Dendritic cell treated with granulocyte-macrophage colony-stimulating factor and Interleukin-4, amounts not matched to agents 40 ng/mL and 50 ng/mL, for 4 days (primary cell): ENCODE data around the gene UQCRQ.
A peak's percentile ranks its signal among the peaks of the same experiment; 100 is the strongest.

Experiments used
- H3K27ac Mint-ChIP-seq: one replicate; pipeline ENCODE4 v1.8.0; 2022; ENCODE audit warnings: mild to moderate bottlenecking, mixed read lengths
- H3K27me3 Mint-ChIP-seq: one replicate; pipeline ENCODE4 v1.8.0; 2022; ENCODE audit warnings: mild to moderate bottlenecking, mixed read lengths
- H3K36me3 Mint-ChIP-seq: one replicate; pipeline ENCODE4 v1.8.0; 2022; ENCODE audit warnings: low read depth, mixed read lengths
- H3K4me1 Mint-ChIP-seq: one replicate; pipeline ENCODE4 v1.8.0; 2022; ENCODE audit warnings: low read depth, mixed read lengths
- H3K4me3 Mint-ChIP-seq: one replicate; pipeline ENCODE4 v1.8.0; 2022; ENCODE audit warnings: mild to moderate bottlenecking, moderate library complexity, mixed read lengths
- H3K9me3 Mint-ChIP-seq: one replicate; pipeline ENCODE4 v1.8.0; 2022; ENCODE audit warnings: mixed read lengths
- intact Hi-C: fragments of 100-400 bp; cut with micrococcal nuclease; formaldehyde crosslinking; loops from one replicate; pipeline ENCODE4 v1.15.0; 2022

Gene UQCRQ

GRCh38 chr5:132827943-132828673, 38.3 kb upstream of the UQCRQ start:
- Mint-ChIP-seq H3K4me1 (peaks cover 32% of the 10 kb centered on the region), H3K9me3 (no peaks in the 10 kb centered on the region), H3K36me3 (peaks cover 21% of the 10 kb centered on the region), H3K4me3 (no peak overlapping the region), H3K27me3 (peaks cover 84% of the 10 kb centered on the region), H3K27ac (no peak overlapping the region)
- intact Hi-C loops = no loop called here

DNA sequence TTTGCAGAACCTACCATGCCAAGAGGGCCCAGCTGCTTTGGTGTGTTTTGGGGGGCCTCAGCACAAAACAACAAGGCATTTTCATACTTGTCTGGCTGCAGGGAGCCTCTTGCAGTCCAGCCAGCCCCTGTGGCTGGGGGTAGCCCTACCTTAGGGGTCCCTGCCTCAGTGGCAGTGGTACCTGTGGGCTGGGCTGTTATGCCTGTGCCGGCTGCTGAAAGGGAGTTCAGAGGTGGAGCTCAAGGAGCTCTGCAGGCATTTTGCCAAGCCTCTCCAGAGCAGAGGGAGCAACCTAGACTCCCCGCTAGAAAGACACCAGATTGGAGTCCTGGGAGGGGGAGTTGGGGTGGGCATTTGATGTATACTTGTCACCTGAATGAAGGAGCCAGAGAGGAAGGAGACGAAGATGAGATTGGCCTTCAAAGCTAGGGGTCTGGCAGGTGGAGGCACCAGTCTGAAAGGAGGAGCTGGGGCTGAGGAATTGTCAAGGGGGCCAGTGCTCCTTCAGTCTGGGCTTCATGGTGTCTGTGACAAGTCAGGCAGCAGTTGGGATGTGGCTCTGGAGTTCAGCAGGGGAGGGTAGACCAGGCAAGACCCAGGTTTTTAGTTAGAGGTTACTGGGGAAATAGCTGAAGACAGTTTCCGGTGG, 37.5 kb upstream of the UQCRQ start:
- Mint-ChIP-seq H3K27me3 (peaks cover 77% of the 10 kb centered on the region), H3K36me3 (peaks cover 21% of the 10 kb centered on the region), H3K9me3 (no peaks in the 10 kb centered on the region), H3K4me1 (peaks cover 28% of the 10 kb centered on the region), H3K27ac (peak overlapping the region; percentile 77), H3K4me3 (peak overlapping the region; percentile 96)
- intact Hi-C loops = no loop called here

DNA sequence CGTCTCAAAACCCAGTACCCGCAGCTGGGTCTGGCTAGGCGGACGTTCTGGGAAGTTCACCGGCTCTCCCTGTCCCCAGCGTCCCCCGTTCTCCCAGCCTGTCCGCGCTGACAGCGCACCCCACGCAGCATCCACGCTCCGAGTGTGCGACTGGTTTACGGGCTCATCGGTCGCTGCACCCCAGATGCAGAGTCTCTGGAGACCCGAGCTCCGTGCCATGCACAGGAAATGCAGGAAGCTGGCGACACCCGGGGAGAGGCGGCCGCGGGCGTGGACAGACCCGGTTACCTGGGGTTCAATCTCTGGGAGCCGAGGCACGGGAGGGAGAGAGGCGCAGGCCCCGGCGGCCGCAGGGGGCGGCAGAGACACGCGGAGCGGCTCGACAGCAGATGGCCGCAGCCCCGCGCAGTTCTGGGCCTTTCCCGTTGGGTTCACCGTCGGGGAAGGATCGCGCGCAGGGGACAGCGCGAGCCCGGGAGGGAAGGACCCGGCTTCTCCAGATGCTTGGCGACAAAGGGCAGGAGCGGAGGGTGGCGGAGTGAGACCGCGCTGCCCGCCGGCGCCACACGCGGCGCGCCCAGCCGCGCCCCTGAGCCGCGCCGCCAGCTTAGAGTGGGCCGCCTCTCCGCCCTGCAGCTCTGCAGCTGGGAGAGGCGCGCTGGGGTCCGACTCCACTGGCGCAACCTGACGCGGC, 36.6 kb upstream of the UQCRQ start:
- Mint-ChIP-seq H3K27ac (peak overlapping the region; percentile 77), H3K4me1 (peaks cover 28% of the 10 kb centered on the region), H3K27me3 (peaks cover 68% of the 10 kb centered on the region), H3K36me3 (peaks cover 16% of the 10 kb centered on the region), H3K4me3 (peak overlapping the region; percentile 96), H3K9me3 (no peaks in the 10 kb centered on the region)
- intact Hi-C loops = loop anchor here (1.0 to 2.0 kb wide), 2 partner anchors 33 to 53 kb away; no protein-coding TSS in a partner anchor

DNA sequence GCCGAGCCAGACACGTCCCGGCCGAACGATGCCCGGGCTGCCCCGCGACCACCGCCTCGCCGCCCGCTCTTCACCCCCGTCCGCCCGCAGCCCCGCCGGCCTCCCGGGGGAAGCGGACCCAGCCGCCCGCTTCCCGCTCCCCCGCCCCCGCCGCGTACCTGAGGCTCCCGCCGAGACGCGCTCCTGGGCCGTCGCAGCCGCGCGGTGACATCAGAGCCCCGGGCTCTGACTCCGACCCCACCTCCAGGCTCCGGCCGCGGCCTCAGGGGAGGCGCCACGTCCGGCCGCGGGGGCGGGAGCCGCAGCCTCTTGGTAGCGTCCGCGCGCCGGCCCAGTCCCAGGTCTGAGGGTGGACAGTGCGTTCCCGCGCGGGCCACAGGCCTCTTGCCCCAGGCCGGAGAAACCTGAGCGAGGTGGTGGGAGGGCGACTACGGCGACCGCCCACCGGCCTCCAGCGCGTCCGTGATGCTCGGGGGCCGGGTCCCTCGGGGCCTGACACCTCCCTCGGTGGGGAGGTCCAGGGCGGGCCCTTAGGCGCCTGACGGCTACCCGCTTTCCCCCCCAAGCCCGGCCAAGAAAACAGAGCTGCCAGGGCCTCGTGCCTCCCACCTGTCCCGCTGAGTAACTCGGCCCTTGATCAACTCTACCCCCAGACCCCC, 35.9 kb upstream of the UQCRQ start, which contains the start of gene SHROOM1:
SHROOM1 (minus strand) TSS at position 212 of the 659 bp plus-strand sequence. CDS start 4,507 bp downstream, outside the sequence.
- Mint-ChIP-seq H3K27ac (peak within 1 kb of the TSS; percentile 77), H3K4me3 (peak within 1 kb of the TSS; percentile 96), H3K4me1 (peaks cover 28% of the 10 kb centered on the region), H3K27me3 (peaks cover 63% of the 10 kb centered on the region), H3K9me3 (no peaks in the 10 kb centered on the region), H3K36me3 (peaks cover 12% of the 10 kb centered on the region)
- intact Hi-C loops = loop anchor here (1.0 to 2.0 kb wide), 2 partner anchors 32 to 53 kb away; no protein-coding TSS in a partner anchor

DNA sequence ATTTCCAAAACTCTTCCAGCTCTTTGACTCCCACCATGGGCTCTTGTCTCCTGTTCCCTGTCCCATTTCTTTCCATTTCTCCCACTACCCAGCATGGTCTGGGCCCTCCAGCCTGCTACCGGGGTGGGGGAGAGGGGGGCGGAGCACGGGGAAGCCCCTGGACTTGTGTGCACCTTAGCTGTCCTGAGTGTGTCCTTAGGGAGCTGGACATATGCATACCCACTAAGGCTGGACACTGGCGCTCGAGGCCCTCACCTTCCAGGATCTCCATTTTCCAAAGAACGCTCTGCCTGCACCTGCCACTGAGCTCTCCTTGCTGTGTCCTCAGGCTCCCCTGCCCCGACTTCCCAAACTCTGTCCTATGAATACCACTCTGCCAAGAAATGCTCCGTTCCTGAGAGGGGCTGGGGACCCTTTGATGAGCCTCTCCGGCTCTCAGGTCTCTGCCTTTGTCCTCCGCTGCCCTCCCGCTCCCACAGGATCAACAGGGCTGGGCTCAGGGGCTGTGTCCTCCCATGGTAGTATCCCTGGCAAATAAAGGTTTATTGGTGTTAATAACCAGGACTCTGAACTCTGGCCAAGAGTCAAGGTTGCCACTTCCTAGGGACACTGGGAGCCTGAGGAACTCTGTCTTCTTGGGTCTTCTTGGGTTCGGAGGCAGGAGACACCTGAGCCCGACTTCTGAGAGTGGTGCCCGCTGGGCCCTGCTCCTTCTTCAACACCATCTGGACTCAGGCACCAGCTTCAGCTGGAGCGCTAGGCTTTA, 35.2 kb upstream of the UQCRQ start:
- Mint-ChIP-seq H3K36me3 (peaks cover 12% of the 10 kb centered on the region), H3K9me3 (no peaks in the 10 kb centered on the region), H3K27me3 (peaks cover 57% of the 10 kb centered on the region), H3K4me1 (peaks cover 22% of the 10 kb centered on the region), H3K4me3 (peak overlapping the region; percentile 96), H3K27ac (peak overlapping the region; percentile 55)
- intact Hi-C loops = loop anchor here (2.0 kb wide), 1 partner anchor 32 kb away; no protein-coding TSS in a partner anchor

DNA sequence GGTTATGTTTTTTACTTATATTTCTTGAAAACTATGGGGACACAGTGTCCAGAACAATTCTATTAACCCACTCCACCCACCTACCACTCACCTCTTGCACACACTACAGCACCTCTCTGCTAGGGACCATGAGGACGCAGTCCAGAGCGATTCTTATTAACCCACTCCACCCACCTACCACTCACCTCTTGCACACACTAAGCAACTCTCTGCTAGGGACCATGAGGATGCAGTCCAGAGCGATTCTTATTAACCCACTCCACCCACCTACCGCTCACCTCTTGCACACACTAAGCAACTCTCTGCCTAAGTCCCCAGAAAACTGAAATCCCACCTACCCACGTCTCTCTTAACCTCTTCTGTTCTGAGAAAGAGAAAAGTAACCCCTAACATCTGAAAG, 33.8 kb upstream of the UQCRQ start:
- intact Hi-C loops = no loop called here
- H3K4me3 Mint-ChIP-seq = no peak overlapping the region
- H3K27me3 Mint-ChIP-seq = peaks cover 44% of the 10 kb centered on the region

GRCh38 chr5:132834057-132834456, 32.4 kb upstream of the UQCRQ start:
- no peaks in the 10 kb centered on the region for H3K9me3 Mint-ChIP-seq
- H3K27ac Mint-ChIP-seq = no peak overlapping the region
- H3K4me1 Mint-ChIP-seq = peaks cover 27% of the 10 kb centered on the region
- peaks cover 30% of the 10 kb centered on the region for H3K27me3 Mint-ChIP-seq
- intact Hi-C loops = no loop called here
- H3K36me3 Mint-ChIP-seq = peaks cover 6% of the 10 kb centered on the region
- no peak overlapping the region for H3K4me3 Mint-ChIP-seq

More for the DNA sequence above, 33.8 kb upstream of the UQCRQ start:
- Mint-ChIP-seq H3K36me3 (peaks cover 6% of the 10 kb centered on the region), H3K9me3 (no peaks in the 10 kb centered on the region), H3K4me1 (peaks cover 22% of the 10 kb centered on the region), H3K27ac (no peak overlapping the region)

DNA sequence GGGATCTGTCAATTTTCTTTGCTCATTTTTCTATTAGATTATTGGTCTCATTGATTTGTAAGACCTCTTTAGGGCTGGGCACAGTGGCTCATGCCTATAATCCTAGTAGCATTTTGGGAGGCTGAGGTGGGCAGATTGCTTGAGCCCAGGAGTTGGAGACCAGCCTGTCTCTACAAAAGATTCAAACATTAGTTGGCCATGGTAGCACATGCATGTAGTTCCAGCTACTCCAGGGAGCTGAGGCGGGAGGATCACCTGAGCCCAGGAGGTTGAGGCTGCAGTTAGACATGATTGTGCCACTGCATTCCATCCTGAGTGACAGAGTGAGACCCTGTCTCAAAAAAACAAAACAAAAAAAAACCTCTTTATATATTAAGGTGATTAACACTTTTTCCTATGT, 29.6 kb upstream of the UQCRQ start:
- Mint-ChIP-seq H3K9me3 (no peaks in the 10 kb centered on the region), H3K27me3 (peaks cover 7% of the 10 kb centered on the region), H3K27ac (no peak overlapping the region), H3K4me1 (peaks cover 29% of the 10 kb centered on the region), H3K36me3 (no peaks in the 10 kb centered on the region), H3K4me3 (no peak overlapping the region)
- intact Hi-C loops = no loop called here

DNA sequence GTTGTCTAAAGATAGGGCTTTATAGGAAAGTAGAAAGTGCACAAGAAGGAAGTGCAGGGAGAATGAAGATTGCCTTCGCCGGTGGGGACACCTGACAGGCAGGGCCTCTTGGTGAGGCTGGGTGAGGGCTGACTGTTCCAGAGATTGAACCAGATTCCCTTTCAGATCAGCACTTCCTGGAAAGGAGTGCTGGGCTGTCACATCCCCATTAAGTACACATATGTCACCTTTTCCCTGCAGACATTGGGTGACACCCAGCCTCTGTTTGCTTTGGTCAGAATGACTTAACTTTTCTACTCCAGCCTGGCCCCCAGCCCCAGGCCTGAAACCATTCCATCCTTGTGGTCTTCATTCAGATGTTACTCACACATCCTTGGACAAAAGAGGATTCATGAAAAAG, 28.6 kb upstream of the UQCRQ start:
- no peak overlapping the region for H3K4me3 Mint-ChIP-seq
- peaks cover 2% of the 10 kb centered on the region for H3K27me3 Mint-ChIP-seq
- H3K27ac Mint-ChIP-seq = peak overlapping the region; percentile 55
- no peaks in the 10 kb centered on the region for H3K9me3 Mint-ChIP-seq
- H3K4me1 Mint-ChIP-seq = peaks cover 29% of the 10 kb centered on the region
- intact Hi-C loops = no loop called here
- H3K36me3 Mint-ChIP-seq = no peaks in the 10 kb centered on the region

- intact Hi-C loops = no loop called here
- Mint-ChIP-seq H3K9me3 (no peaks in the 10 kb centered on the region), H3K4me3 (no peak overlapping the region), H3K27ac (no peak overlapping the region), H3K27me3 (no peaks in the 10 kb centered on the region), H3K36me3 (no peaks in the 10 kb centered on the region), H3K4me1 (peaks cover 29% of the 10 kb centered on the region)
Measured at GRCh38 chr5:132838516-132839282, 27.7 kb upstream of the UQCRQ start.

GRCh38 chr5:132839426-132840301, 26.8 kb upstream of the UQCRQ start:
- Mint-ChIP-seq H3K27ac (peak overlapping the region; percentile 65), H3K4me3 (no peak overlapping the region), H3K9me3 (no peaks in the 10 kb centered on the region), H3K4me1 (peaks cover 29% of the 10 kb centered on the region), H3K36me3 (no peaks in the 10 kb centered on the region), H3K27me3 (no peaks in the 10 kb centered on the region)
- intact Hi-C loops = no loop called here

- Mint-ChIP-seq H3K4me1 (peaks cover 29% of the 10 kb centered on the region), H3K9me3 (no peaks in the 10 kb centered on the region), H3K4me3 (no peak overlapping the region), H3K27ac (peak overlapping the region; percentile 65), H3K36me3 (no peaks in the 10 kb centered on the region), H3K27me3 (no peaks in the 10 kb centered on the region)
- intact Hi-C loops = no loop called here
Measured at GRCh38 chr5:132840313-132840712, 26.1 kb upstream of the UQCRQ start.
